Transverse colon (tissue), 3 donors: Measurements from ENCODE around the gene CRABP2.

Experiments
- CTCF ChIP-seq, 5 experiments: fragments of 200-600 bp in 3 of 5; fragments of 450-650 bp in 2 of 5; sonication (generic) in 3 of 5; IDR thresholded peaks; 1 replicate in 2 of 5; 2 replicates in 3 of 5; pipeline ENCODE4 v1.5.1; 2016 to 2017; ENCODE audit warnings: antibody characterized with exemption in 5 of 5, inconsistent platforms in 3 of 5, mild to moderate bottlenecking in 2 of 5, moderate library complexity in 1 of 5
- EP300 ChIP-seq: sonication (generic); formaldehyde crosslinking; IDR thresholded peaks from one replicate; pipeline ENCODE4 v1.6.1; 2017; ENCODE audit warnings: antibody characterized with exemption, low read depth
- POLR2A ChIP-seq: fragments of 450-650 bp; IDR thresholded peaks from one replicate; pipeline ENCODE4 v1.6.1; 2016; ENCODE audit warnings: antibody characterized with exemption, mild to moderate bottlenecking, moderate library complexity

GRCh38 chr1:156743367-156744302, 38.3 kb upstream of the CRABP2 start:
- TF ChIP-seq POLR2A = no peak
- no peak for TF ChIP-seq CTCF (IDR thresholded peaks at IDR 0.05)
- TF ChIP-seq EP300 = no peak
